HepG2 (cell line): ENCODE data around the gene SLC2A6. TPM values are rescaled to one million over a fixed set of nuclear protein-coding genes. Genes with fewer than 3 reads are reported as not detected.

Experiments
- ATAC-seq: fragments of 200-7000 bp; cut with Tn5 transposase; 3 replicates; pipeline ENCODE4 v1.9.1; 2020; ENCODE audit warnings: mild to moderate bottlenecking, moderate library complexity
- BruUV-seq: library from RNA; stranded (reverse); fragments of 400-500 nt; replicated peaks from 2 replicates; lab custom pipeline; 2021; lab: Mats Ljungman, UMichigan
- CTCF ChIA-PET: fragments of 300-600 bp; formaldehyde crosslinking; extraction: SDS; loops from one replicate; lab custom pipeline; 2021; ENCODE audit warnings: low total read pairs, inconsistent platforms, low intra/inter-chr PET ratio; lab: Yijun Ruan, JAX
- POLR2A ChIA-PET: fragments of 350-600 bp; sonication (Branson Sonifier 250); formaldehyde crosslinking; loops from one replicate; lab custom pipeline; 2020; ENCODE audit warnings: antibody characterized with exemption, inconsistent platforms; lab: Yijun Ruan, JAX
- DNase-seq: peaks from one replicate; pipeline ENCODE4 v3.0.0-alpha.2; 2015; ENCODE audit warnings: low spot score
- FAIRE-seq: peaks from 3 replicates; lab custom pipeline; 2011; peaks lifted over from hg19 to GRCh38; lab: Jason Lieb, UNC
- H2AFZ ChIP-seq: one replicate; pipeline ENCODE4 v1.6.1; 2011; ENCODE audit warnings: low read length, inconsistent platforms
- H3K27ac ChIP-seq: fragments of 300-600 bp; 3 replicates; pipeline ENCODE4 v1.8.0; 2011; ENCODE audit warnings: mixed run types, mild to moderate bottlenecking, mixed read lengths, low read length, inconsistent platforms; ENCODE audit not compliant: insufficient read depth; ENCODE audit errors: extremely low read length
- H3K27me3 ChIP-seq, 2 experiments: fragments of 200-600 bp in 1 of 2; 2 replicates in 1 of 2; 3 replicates in 1 of 2; pipeline versions ENCODE4 v1.6.0 to v1.8.0; 2011; ENCODE audit warnings: low read length in 2 of 2, mild to moderate bottlenecking in 2 of 2, moderate library complexity in 2 of 2, inconsistent platforms in 1 of 2; ENCODE audit not compliant: insufficient read depth in 2 of 2, control insufficient read depth in 1 of 2
- H3K36me3 ChIP-seq, 2 experiments: fragments of 200-600 bp in 1 of 2; replicated peaks in 1 of 2; 2 replicates in 1 of 2; 3 replicates in 1 of 2; pipeline versions ENCODE4 v1.5.1 to v1.8.0; 2011; ENCODE audit warnings: low read length in 2 of 2, inconsistent platforms in 1 of 2; ENCODE audit not compliant: insufficient read depth in 2 of 2, control insufficient read depth in 1 of 2
- H3K4me1 ChIP-seq: 2 replicates; pipeline ENCODE4 v1.5.1; 2012; ENCODE audit warnings: low read length, inconsistent platforms; ENCODE audit not compliant: insufficient read depth
- H3K4me2 ChIP-seq: 2 replicates; pipeline ENCODE4 v1.6.0; 2011; ENCODE audit warnings: low read depth, low read length, inconsistent platforms
- H3K4me3 ChIP-seq, 3 experiments: fragments of 200-600 bp in 1 of 3; sonication (generic), shearing (Covaris generic) in 1 of 3; replicated peaks in 1 of 3; 2 replicates each; pipeline ENCODE4 v1.5.1; 2011 to 2016; ENCODE audit warnings: low read length in 3 of 3, inconsistent platforms in 2 of 3, low read depth in 2 of 3, mild to moderate bottlenecking in 2 of 3, control low read depth in 1 of 3, mixed read lengths in 1 of 3; ENCODE audit not compliant: insufficient read depth in 1 of 3
- H3K79me2 ChIP-seq: one replicate; pipeline ENCODE4 v1.6.1; 2011; ENCODE audit warnings: low read length, inconsistent platforms; ENCODE audit not compliant: insufficient read depth
- H3K9ac ChIP-seq: 2 replicates; pipeline ENCODE4 v1.6.0; 2011; ENCODE audit warnings: mild to moderate bottlenecking, low read depth, low read length, inconsistent platforms; ENCODE audit not compliant: insufficient read depth
- H3K9me3 ChIP-seq: 2 replicates; pipeline ENCODE4 v1.5.1; 2012; ENCODE audit warnings: mild to moderate bottlenecking, low read length
- H4K20me1 ChIP-seq: 2 replicates; pipeline ENCODE4 v1.6.0; 2011; ENCODE audit warnings: inconsistent platforms, mild to moderate bottlenecking, low read length, moderate library complexity; ENCODE audit not compliant: insufficient read depth
- ELF4 ChIP-seq: sonication (generic); formaldehyde crosslinking; IDR thresholded peaks from 2 replicates; pipeline ENCODE4 v1.5.0; 2020; ENCODE audit warnings: missing genetic modification reagents, mild to moderate bottlenecking, moderate library complexity, borderline replicate concordance
- HOXD1 ChIP-seq: sonication (generic); formaldehyde crosslinking; IDR thresholded peaks from 2 replicates; pipeline ENCODE4 v1.5.0; 2020; ENCODE audit warnings: missing genetic modification reagents
- POGZ ChIP-seq: sonication (generic); formaldehyde crosslinking; IDR thresholded peaks from 2 replicates; pipeline ENCODE4 v1.4.0; 2020; ENCODE audit warnings: mild to moderate bottlenecking, missing genetic modification reagents
- RELA ChIP-seq: sonication (generic); formaldehyde crosslinking; IDR thresholded peaks from 2 replicates; pipeline ENCODE4 v1.4.0; 2020; ENCODE audit warnings: missing genetic modification reagents
- ZNF546 ChIP-seq: sonication (generic); formaldehyde crosslinking; conservative IDR thresholded peaks from 2 replicates; pipeline ENCODE4 v1.8.1; 2023; ENCODE audit warnings: mild to moderate bottlenecking, missing genetic modification reagents
- WGBS: methylation state at CpG from one replicate; pipeline ENCODE4 v1.1.6; 2017; ENCODE audit warnings: low lambda C conversion rate; 5-methylcytosine and 5-hydroxymethylcytosine counted together
- in situ Hi-C: cut with HindIII; loops from 2 replicates; pipeline ENCODE4 v1.10.0; 2017; ENCODE audit warnings: low pct_unique_long_range_greater_than_20kb; ENCODE audit not compliant: extremely low pct_ligation_motif_present
- intact Hi-C: fragments of 100-400 bp; cut with micrococcal nuclease; formaldehyde crosslinking; loops from one replicate; pipeline ENCODE4 v1.10.0; 2022; ENCODE audit not compliant: unreplicated experiment
- polyA plus RNA-seq, 8 experiments: library from polyadenylated mRNA; depleted of rRNA in 3 of 8; stranded (reverse) in 7 of 8; unstranded in 1 of 8; fragments of >200 nt; fragmentation: Illumina TruSeq in 4 of 8; extraction: Trizol in 4 of 8; gene quantifications; 2 replicates each; pipeline versions ENCODE4 v1.2.1 to v1.2.3, GENCODE V29; 2011 to 2016; ENCODE audit warnings: low read depth in 4 of 8, missing spikeins in 1 of 8, mixed read lengths in 1 of 8; ENCODE audit not compliant: insufficient read depth in 1 of 8
- total RNA-seq, 5 experiments: library from RNA; depleted of rRNA; stranded (reverse); fragments of >200 nt; fragmentation: Illumina TruSeq; extraction: Trizol; gene quantifications; 2 replicates each; pipeline ENCODE4 v1.2.3, GENCODE V29; 2016; ENCODE audit warnings: low read depth in 1 of 5

Gene SLC2A6
- total and polyA plus RNA-seq, 2 of the 13 experiments (the other 11 are each of a cell fraction or from before 2014, with no cell fraction given), result 4.1 to 15.0 TPM

DNA sequence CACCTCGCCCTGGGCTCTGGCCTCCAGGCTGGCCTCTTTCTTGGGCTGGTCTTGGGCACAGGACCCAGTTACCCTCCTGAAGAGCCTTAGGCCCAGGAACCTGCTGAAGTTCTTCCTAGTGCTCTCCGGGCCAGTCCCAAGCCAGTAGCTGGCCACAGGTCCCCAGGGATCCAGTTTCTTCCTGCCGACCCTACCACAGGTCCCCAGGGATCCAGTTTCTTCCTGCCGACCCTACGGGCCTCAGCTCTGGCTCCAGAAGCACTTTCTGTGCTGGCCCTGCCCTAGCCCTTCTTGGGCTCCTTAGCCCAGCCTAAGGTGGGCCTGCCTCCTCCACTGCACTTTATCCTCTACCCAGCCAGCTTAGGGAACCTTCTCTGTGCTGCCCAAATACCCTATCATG lies 37.3 kb downstream of the SLC2A6 start (continued):
- TF ChIP-seq POGZ (no peak), ZNF546 (no peak), ELF4 (no peak)

- Histone ChIP-seq H3K27ac (no peak overlapping the region), H3K36me3 (no peaks in the 10 kb centered on the region), H3K9ac (no peak overlapping the region), H3K4me2 (no peak overlapping the region), H3K27me3 (peaks cover 5 to 92% of the 10 kb centered on the region in 2 experiments; a peak in 3 of 5 replicates), H3K4me1 (no peaks in the 10 kb centered on the region), H3K4me3 (no peak overlapping the region), H2AFZ (no peak overlapping the region), H3K79me2 (no peaks in the 10 kb centered on the region), H4K20me1 (no peaks in the 10 kb centered on the region), H3K9me3 (no peaks in the 10 kb centered on the region)
- ChIA-PET CTCF (no interaction called here), POLR2A (no interaction called here)
- intact Hi-C loops, result no loop called here
- WGBS, result 32% methylated on average over 7 of the region's 12 CpGs
- in situ Hi-C loops, result no loop called here
- DNase-seq (no peak), ATAC-seq (no peak), FAIRE-seq (no peak)
- BruUV-seq, result no TSS peak
- TF ChIP-seq HOXD1 (CRISPR knock-in tag), result no peak
These were observed 38.0 kb downstream of the SLC2A6 start for GRCh38 chr9:133440874-133441273.

DNA sequence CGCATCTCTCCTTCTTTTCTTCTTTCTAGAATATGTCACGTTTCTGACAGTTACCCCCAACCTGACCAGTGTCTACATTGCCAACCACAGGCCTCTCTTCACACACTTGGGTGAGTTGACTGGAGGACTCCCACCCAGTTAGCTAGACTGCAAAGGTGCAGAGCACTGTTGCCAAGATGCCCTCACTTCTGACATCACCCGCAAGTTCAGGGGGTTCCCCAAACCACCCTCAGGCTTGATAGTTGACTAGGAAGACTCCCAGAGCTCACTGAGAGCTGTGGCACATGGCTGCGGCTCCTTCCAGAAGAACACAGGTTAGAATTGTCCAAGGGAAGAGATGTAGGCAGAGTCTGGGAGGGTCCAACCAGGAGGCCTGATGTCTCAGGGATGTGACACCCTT lies 39.6 kb downstream of the SLC2A6 start:
- Histone ChIP-seq H3K9me3 (no peaks in the 10 kb centered on the region), H3K9ac (no peak overlapping the region), H3K79me2 (no peaks in the 10 kb centered on the region), H3K4me2 (no peak overlapping the region), H3K4me3 (no peak overlapping the region), H4K20me1 (no peaks in the 10 kb centered on the region), H2AFZ (no peak overlapping the region), H3K36me3 (no peaks in the 10 kb centered on the region), H3K4me1 (peaks cover 7% of the 10 kb centered on the region), H3K27ac (no peak overlapping the region), H3K27me3 (peaks cover 2 to 77% of the 10 kb centered on the region in 2 experiments; a peak in 3 of 5 replicates)
- no peak for DNase-seq
- ChIA-PET POLR2A (no interaction called here), CTCF (no interaction called here)
- no peak for FAIRE-seq
- BruUV-seq, result no TSS peak
- in situ Hi-C loops (no loop called here), intact Hi-C loops (no loop called here)
- 46% methylated on average over 4 of the region's 4 CpGs for WGBS
- ATAC-seq, result no peak
- TF ChIP-seq RELA (CRISPR knock-in tag), result no peak
